ENCODE results near the gene ITM2B.

ITM2B gene

DNA sequence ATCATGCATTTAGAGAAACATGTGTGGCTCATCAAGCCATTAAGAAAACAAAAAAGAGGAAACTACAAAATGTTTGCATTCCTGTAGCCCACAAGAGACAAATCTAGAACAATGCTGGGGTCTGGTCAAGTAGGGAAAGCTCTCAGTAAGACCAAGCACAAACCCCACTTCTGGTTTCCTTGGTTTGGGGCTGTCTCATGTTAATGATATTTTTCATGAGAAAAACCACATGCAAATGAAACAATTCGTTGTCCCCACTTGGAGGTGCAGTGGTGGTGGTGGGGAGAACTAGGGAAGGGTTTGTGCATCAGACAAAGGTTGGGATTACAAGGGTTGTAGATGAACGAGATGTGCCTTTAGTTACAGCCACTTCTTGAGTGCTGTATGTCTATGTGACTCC lies 63.5 kb downstream of the ITM2B start:
- H3K27ac ChIP-seq, result no peak overlapping the region

DNA sequence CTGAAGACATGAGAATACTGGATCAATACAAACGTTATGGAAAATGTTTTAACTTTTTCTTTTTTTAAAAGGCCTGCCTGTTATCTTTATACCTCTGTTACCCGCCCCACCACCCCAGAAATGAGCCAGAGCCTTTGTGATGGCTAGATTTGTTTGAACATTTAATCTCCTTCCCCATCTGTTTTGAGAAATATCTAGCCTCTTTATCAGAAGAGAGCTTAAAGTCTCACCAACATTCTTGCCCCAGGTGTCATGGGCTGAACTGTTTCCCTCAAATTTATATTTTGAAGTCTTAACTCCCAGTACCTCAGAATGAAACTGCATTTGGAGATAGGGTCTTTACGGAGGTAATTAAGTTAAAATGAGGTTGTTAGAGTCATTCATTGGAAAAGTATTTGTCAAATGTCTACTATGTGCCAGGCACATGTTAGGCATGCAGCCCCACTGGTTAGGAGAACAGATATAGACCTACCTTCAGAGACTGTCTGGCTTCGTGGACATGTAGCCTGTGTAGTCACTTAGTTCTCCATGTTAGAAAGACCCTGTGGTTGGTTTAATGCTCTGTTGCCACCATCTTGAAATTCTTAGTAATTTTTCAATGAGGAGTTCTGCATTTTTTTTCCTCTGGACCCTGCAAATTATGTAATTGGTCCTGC lies 64.3 kb downstream of the ITM2B start:
- TF ChIP-seq, protein P1, sequence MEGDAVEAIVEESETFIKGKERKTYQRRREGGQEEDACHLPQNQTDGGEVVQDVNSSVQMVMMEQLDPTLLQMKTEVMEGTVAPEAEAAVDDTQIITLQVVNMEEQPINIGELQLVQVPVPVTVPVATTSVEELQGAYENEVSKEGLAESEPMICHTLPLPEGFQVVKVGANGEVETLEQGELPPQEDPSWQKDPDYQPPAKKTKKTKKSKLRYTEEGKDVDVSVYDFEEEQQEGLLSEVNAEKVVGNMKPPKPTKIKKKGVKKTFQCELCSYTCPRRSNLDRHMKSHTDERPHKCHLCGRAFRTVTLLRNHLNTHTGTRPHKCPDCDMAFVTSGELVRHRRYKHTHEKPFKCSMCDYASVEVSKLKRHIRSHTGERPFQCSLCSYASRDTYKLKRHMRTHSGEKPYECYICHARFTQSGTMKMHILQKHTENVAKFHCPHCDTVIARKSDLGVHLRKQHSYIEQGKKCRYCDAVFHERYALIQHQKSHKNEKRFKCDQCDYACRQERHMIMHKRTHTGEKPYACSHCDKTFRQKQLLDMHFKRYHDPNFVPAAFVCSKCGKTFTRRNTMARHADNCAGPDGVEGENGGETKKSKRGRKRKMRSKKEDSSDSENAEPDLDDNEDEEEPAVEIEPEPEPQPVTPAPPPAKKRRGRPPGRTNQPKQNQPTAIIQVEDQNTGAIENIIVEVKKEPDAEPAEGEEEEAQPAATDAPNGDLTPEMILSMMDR (conservative IDR thresholded peaks at IDR 0.05), result no peak
- TF ChIP-seq ZFX (IDR thresholded peaks at IDR 0.05), result no peak
- no peak overlapping the region for H3K27ac ChIP-seq

More for the DNA sequence above, 63.5 kb downstream of the ITM2B start:
- TF ChIP-seq, protein P1 (conservative IDR thresholded peaks at IDR 0.05), result no peak
- no peak for TF ChIP-seq ZFX (IDR thresholded peaks at IDR 0.05)

DNA sequence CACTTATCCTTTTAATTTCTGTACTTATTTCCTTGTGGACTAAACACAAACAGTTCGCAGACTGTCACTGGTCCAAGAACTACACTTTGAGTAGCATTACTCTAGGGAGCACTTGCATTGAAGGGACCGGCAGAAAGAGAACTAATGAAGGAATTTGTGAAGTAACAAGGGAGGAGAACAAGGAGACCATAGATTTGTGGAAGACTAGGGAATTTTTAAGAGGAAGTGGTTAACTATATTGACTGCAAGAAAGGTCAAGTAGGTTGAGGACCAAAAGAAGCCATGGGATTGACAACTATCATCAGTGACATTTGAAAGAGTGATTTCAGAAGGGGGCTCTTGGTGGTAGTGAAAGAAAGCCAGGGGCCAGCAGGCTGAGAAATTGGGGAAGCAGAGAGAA lies 66.6 kb downstream of the ITM2B start:
- H3K27ac ChIP-seq, result no peak overlapping the region
- TF ChIP-seq, protein P1 (conservative IDR thresholded peaks at IDR 0.05), result no peak
- no peak for TF ChIP-seq ZFX (IDR thresholded peaks at IDR 0.05)

DNA sequence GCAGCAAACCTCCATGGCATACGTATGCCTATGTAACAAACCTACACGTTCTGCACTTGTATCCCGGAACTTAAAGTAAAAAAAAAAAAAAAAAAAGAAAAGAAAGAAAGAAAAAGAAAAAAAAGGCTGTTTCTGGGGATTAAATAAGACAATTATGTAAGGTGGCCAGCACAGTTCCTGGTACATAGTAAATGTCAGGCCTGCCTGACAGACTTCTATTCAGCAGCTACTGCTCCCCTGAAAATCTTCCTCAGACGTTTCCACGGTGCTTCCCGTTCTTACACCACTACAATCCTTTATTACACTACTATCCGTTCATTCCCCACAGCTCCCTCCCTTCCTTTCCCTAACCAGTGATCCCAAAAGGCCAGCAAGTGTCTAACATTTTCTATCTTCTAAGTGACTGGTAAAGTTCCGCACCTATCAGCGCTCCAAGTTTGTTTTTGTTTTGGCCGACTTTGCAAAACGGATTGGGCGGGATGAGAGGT lies 69.9 kb downstream of the ITM2B start:
- peak overlapping the region; percentile 90 for H3K27ac ChIP-seq
- no peak for TF ChIP-seq ZFX (IDR thresholded peaks at IDR 0.05)
- TF ChIP-seq, protein P1 (conservative IDR thresholded peaks at IDR 0.05), result no peak

DNA sequence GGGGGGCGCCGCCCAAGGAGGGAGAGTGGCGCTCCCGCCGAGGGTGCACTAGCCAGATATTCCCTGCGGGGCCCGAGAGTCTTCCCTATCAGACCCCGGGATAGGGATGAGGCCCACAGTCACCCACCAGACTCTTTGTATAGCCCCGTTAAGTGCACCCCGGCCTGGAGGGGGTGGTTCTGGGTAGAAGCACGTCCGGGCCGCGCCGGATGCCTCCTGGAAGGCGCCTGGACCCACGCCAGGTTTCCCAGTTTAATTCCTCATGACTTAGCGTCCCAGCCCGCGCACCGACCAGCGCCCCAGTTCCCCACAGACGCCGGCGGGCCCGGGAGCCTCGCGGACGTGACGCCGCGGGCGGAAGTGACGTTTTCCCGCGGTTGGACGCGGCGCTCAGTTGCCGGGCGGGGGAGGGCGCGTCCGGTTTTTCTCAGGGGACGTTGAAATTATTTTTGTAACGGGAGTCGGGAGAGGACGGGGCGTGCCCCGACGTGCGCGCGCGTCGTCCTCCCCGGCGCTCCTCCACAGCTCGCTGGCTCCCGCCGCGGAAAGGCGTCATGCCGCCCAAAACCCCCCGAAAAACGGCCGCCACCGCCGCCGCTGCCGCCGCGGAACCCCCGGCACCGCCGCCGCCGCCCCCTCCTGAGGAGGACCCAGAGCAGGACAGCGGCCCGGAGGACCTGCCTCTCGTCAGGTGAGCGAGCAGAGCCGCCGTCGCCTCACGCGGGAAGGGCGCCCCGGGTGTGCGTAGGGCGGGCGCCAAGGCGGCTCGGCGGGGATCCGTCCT lies 70.5 kb downstream of the ITM2B start, which contains the start of gene RB1:
TSS of gene RB1 (plus strand) at position 393 of the 784 bp plus-strand sequence. CDS start at position 555, 162 bp downstream.
- H3K27ac ChIP-seq, result peak within 1 kb of the TSS; percentile 90
- TF ChIP-seq ZFX (IDR thresholded peaks at IDR 0.05), result peak; percentile 74
- TF ChIP-seq, protein P1 (conservative IDR thresholded peaks at IDR 0.05), result no peak

DNA sequence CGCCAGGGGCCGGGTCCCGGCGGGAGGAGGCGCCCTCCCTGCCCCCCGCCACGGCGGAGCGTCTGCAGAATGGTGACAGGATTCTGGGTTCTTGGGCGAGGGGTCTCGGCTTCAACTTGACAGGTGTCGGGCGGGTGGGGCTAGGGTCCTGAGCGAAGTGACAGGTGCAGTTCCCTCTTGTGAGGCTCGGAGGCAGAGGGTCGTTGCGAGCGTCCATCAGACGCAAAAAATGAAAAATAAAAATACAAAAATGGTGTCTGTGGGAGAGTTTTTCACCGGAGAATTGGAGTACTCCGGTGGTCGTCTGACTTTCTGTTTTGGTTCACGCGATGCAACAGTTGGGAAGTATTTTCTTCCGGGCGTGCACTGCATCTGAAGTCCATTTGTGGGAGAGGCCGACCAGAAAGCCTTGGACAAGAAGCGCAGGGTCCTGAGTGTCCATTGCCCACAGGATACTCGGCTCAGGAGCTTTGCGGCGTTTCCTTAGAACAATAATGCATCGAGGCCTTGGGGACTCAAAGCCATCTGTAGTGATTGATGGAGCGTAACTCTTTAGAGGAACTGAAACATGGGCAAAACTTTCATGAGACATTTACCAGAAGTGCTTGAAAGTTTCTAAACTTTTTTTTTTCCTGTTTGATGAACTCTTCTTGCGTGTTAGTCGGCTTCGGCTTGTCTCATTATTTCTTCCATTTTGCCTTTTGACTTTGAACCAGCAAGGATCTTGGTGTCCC lies 71.3 kb downstream of the ITM2B start:
- peak overlapping the region; percentile 90 for H3K27ac ChIP-seq
- TF ChIP-seq, protein P1 (conservative IDR thresholded peaks at IDR 0.05), result no peak
- TF ChIP-seq ZFX (IDR thresholded peaks at IDR 0.05), result no peak

Data from C4-2B (cell line).